Activated B cell treated with CpG ODN at 0.5 μM for 24 hours (primary cell): ENCODE data around the gene TRMT13. TPM values are rescaled to one million over a fixed set of nuclear protein-coding genes. Genes with fewer than 3 reads are reported as not detected.

Source experiments
- ATAC-seq: fragments of 200-7000 bp; cut with Tn5 transposase; one replicate; pipeline ENCODE4 v1.10.0; 2021; ENCODE audit warnings: low read depth, mild to moderate bottlenecking, moderate library complexity
- CTCF ChIA-PET: fragments of 350-600 bp; sonication (Branson Sonifier 250); formaldehyde crosslinking; loops from one replicate; lab custom pipeline; 2021; ENCODE audit warnings: antibody characterized with exemption; lab: Charles Lee
- POLR2A ChIA-PET: fragments of 350-600 bp; sonication (Branson Sonifier 250); formaldehyde crosslinking; loops from one replicate; lab custom pipeline; 2021; ENCODE audit warnings: antibody characterized with exemption; lab: Charles Lee
- DNase-seq: peaks from one replicate; pipeline ENCODE4 v3.0.0; 2022
- H3K27ac Mint-ChIP-seq: one replicate; pipeline ENCODE4 v1.8.0; 2020; ENCODE audit warnings: mixed read lengths
- H3K27me3 Mint-ChIP-seq: one replicate; pipeline ENCODE4 v1.8.0; 2021; ENCODE audit warnings: mixed read lengths
- H3K36me3 Mint-ChIP-seq: one replicate; pipeline ENCODE4 v1.8.0; 2021; ENCODE audit warnings: low read depth, mixed read lengths
- H3K4me1 Mint-ChIP-seq: one replicate; pipeline ENCODE4 v1.8.0; 2021; ENCODE audit warnings: mixed read lengths
- H3K4me3 Mint-ChIP-seq: one replicate; pipeline ENCODE4 v1.8.0; 2020; ENCODE audit warnings: mild to moderate bottlenecking, mixed read lengths
- H3K9me3 Mint-ChIP-seq: one replicate; pipeline ENCODE4 v1.8.0; 2020; ENCODE audit warnings: mixed read lengths
- intact Hi-C: fragments of 100-400 bp; cut with micrococcal nuclease; formaldehyde crosslinking; loops from one replicate; pipeline ENCODE4 v1.15.1; 2024
- total RNA-seq: library from RNA; stranded (reverse); gene quantifications from 2 replicates; pipeline ENCODE4 v1.2.3, GENCODE V29; 2022
- TF ChIP-seq, protein P1 (sequence below): fragments of 200-600 bp; IDR thresholded peaks from one replicate; pipeline ENCODE4 v1.8.0; 2022; ENCODE audit warnings: antibody characterized with exemption, mild to moderate bottlenecking

Gene TRMT13, protein sequence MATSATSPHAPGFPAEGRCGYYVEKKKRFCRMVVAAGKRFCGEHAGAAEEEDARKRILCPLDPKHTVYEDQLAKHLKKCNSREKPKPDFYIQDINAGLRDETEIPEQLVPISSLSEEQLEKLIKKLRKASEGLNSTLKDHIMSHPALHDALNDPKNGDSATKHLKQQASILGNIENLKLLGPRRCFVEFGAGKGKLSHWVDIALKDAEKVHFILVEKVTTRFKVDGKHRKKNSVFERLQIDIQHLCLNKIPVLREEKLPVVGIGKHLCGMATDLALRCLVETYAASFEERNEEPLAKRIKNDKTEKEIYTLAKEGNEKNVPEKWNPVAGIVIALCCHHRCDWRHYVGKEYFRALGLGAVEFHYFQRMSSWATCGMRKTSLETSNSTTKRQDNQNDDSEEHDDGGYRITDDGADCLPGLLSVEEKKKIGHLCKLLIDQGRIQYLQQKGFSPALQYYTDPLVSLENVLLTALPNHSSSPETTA
- 27.2 and 31.4 TPM in 2 replicates for total RNA-seq

DNA sequence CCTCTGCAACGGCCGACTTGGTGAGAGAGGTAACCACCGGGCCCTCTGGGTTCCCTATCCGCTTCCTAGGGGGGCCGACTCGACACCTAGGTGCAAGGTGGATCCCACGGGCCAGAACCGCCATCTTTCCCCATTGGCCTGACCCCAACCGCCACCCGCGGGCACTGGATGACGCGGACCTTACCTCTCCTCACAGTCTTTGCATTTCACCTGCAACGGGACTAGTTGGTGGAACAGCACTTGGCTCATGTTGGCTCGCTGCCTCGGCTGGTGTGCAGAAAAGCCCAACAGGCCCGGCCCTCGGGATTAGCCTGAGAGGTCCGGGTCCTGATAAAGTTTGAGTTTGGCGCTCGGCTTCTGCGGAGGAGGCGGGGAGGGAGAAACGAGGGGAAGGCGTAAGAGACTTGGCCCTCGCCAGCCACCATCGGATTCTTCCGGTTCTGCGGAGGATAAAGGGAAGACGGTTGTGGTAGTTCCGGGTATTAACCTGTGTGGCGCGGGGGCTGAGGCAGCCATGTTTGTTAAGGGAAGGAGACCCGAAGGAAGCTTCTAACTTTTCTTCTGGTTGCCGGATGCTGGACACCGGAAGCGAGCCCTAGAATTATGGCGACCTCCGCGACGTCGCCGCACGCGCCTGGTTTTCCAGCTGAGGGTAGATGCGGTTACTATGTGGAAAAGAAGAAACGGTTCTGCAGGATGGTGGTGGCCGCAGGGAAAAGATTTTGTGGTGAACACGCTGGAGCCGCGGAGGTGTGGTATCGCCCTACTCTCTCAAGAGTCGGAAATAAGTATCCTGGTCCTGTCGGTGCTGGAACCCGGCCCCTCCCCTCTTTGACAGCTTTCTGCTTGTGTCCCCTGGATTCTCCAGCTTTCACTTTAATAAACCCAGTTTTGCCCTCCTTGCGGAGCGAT is at the start of gene TRMT13, which contains the start of gene SASS6:
Gene TRMT13 (plus strand): TSS at position 598 of the 912 bp plus-strand sequence. CDS start 6 bp downstream, at position 604.
Gene SASS6 (minus strand): TSS at position 365 of the 912 bp plus-strand sequence. CDS start 116 bp downstream, at position 249.
- DNase-seq (peak; percentile 81), ATAC-seq (peak; percentile 99)
- TF ChIP-seq, protein P1, sequence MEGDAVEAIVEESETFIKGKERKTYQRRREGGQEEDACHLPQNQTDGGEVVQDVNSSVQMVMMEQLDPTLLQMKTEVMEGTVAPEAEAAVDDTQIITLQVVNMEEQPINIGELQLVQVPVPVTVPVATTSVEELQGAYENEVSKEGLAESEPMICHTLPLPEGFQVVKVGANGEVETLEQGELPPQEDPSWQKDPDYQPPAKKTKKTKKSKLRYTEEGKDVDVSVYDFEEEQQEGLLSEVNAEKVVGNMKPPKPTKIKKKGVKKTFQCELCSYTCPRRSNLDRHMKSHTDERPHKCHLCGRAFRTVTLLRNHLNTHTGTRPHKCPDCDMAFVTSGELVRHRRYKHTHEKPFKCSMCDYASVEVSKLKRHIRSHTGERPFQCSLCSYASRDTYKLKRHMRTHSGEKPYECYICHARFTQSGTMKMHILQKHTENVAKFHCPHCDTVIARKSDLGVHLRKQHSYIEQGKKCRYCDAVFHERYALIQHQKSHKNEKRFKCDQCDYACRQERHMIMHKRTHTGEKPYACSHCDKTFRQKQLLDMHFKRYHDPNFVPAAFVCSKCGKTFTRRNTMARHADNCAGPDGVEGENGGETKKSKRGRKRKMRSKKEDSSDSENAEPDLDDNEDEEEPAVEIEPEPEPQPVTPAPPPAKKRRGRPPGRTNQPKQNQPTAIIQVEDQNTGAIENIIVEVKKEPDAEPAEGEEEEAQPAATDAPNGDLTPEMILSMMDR: no peak
- H3K27ac Mint-ChIP-seq: peak within 1 kb of the TSS; percentile 94
- H3K4me1 Mint-ChIP-seq: peaks cover 35% of the 10 kb centered on the region
- intact Hi-C loops: loop anchor here (1.0 to 2.0 kb wide), 12 partner anchors 20 to 1104 kb away; partner anchors contain the start of genes AGL, DBT, RTCA and S1PR1
- H3K4me3 Mint-ChIP-seq: peak within 1 kb of the TSS; percentile 99
- ChIA-PET POLR2A (interaction anchor here (0.5 to 1.8 kb wide), 11 partner anchors 27 to 282 kb away, joined by 3 to 16 read pairs (median 6); partner anchors contain the start of genes AGL, CDC14A, DBT and RTCA), CTCF (interaction anchor here (1.5 kb wide), 1 partner anchor 328 kb away, joined by 4 read pairs; no protein-coding TSS in a partner anchor)
- H3K27me3 Mint-ChIP-seq: no peaks in the 10 kb centered on the region
- H3K36me3 Mint-ChIP-seq: peaks cover 26% of the 10 kb centered on the region
- no peaks in the 10 kb centered on the region for H3K9me3 Mint-ChIP-seq

DNA sequence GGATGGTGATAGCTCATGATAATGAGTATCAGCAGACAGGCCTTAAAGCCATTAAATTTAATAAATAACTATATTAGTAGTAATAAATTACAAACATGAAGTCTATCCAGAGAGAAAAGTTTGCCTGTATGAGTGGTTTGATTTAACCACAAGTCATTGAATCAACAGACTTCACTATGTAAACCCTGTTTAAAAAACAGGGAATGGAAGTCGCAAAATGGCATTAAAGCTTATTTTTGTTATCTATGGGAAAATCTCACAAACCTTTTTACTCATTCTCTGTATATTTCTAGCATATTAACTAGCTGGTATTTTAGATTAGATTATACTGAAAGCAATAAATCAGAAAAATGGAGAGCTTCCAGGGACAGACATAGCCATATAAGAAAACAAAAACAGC is 45.6 kb upstream of the TRMT13 start:
- Mint-ChIP-seq H3K4me1 (no peaks in the 10 kb centered on the region), H3K9me3 (no peaks in the 10 kb centered on the region), H3K27ac (no peak overlapping the region), H3K27me3 (no peaks in the 10 kb centered on the region), H3K36me3 (peaks cover 33% of the 10 kb centered on the region), H3K4me3 (no peak overlapping the region)
- DNase-seq: no peak
- ChIA-PET POLR2A (no interaction called here), CTCF (no interaction called here)
- intact Hi-C loops: loop anchor here (2.0 kb wide), 1 partner anchor 15 kb away; no protein-coding TSS in a partner anchor
- TF ChIP-seq, protein P1: no peak
- ATAC-seq: no peak

DNA sequence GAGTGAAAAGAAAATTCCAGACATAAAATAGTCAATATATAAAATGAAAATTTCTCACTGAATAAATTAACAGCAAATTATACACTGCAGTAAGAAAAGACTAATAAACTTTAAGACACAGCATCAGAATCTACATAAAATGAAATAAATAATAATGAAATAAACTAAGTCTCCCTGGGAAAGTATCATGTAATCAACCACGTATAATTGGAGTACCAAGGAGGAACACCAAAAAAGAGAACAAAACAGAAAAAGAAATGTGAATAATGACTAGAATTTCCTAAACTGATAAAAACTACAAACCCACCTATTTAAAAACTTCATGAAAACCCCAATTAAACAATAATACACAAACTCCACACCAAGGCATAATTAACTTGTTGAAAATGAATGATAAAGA is 43.9 kb upstream of the TRMT13 start:
- ATAC-seq (no peak), DNase-seq (no peak)
- Mint-ChIP-seq H3K4me1 (no peaks in the 10 kb centered on the region), H3K36me3 (peaks cover 35% of the 10 kb centered on the region), H3K27ac (no peak overlapping the region), H3K9me3 (no peaks in the 10 kb centered on the region), H3K27me3 (no peaks in the 10 kb centered on the region), H3K4me3 (no peak overlapping the region)
- ChIA-PET CTCF (no interaction called here), POLR2A (no interaction called here)
- intact Hi-C loops: no loop called here
- TF ChIP-seq, protein P1: no peak

DNA sequence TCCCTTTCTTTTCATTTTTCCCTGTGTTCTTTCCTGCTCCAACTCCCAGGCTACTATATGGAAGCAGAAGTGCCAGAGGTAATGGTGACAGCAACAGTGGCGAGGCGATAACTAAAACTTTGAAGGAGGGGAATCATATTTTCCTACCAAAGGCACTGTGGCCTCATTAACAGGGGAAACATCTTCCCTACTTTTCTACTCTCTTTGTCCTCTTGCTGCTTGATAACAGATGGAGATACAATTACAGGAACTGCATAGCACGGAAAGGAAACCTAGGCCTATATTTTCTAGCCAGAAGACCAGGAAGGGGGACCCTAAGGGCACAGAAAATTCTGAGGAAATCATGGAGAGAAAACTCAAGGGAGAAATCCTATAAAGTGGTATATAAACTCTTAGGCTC is 42.5 kb upstream of the TRMT13 start:
- no peaks in the 10 kb centered on the region for H3K27me3 Mint-ChIP-seq
- ChIA-PET POLR2A (no interaction called here), CTCF (no interaction called here)
- intact Hi-C loops: no loop called here
- TF ChIP-seq, protein P1: no peak
- no peaks in the 10 kb centered on the region for H3K4me1 Mint-ChIP-seq
- no peak overlapping the region for H3K4me3 Mint-ChIP-seq
- DNase-seq (no peak), ATAC-seq (no peak)
- H3K9me3 Mint-ChIP-seq: no peaks in the 10 kb centered on the region
- H3K36me3 Mint-ChIP-seq: peaks cover 36% of the 10 kb centered on the region
- no peak overlapping the region for H3K27ac Mint-ChIP-seq
